K562 (cell line): ENCODE data around the gene COBLL1. TPM values are rescaled to one million over a fixed set of nuclear protein-coding genes. Genes with fewer than 3 reads are reported as not detected.

Experiments
- ATAC-seq: fragments of 200-7000 bp; cut with Tn5 transposase; 3 replicates; pipeline ENCODE4 v1.9.1; 2020; ENCODE audit warnings: moderate library complexity
- BruUV-seq: library from RNA; stranded (reverse); fragments of 400-500 nt; replicated peaks from 2 replicates; lab custom pipeline; 2021; lab: Mats Ljungman, UMichigan
- CTCF ChIA-PET: fragments of 300-600 bp; formaldehyde crosslinking; extraction: SDS; loops from one replicate; lab custom pipeline; 2021; ENCODE audit warnings: low intra/inter-chr PET ratio; lab: Yijun Ruan, JAX
- POLR2A ChIA-PET: fragments of 300-600, 350-650 bp; sonication (Branson Sonifier 250); formaldehyde crosslinking; extraction: SDS; loops from one replicate; lab custom pipeline; 2021; ENCODE audit warnings: antibody characterized with exemption, inconsistent platforms; lab: Yijun Ruan, JAX
- DNase-seq, 4 experiments: peaks; one replicate each; pipeline versions ENCODE4 v3.0.0 to v3.0.0-alpha.2; 2011 to 2018; ENCODE audit warnings: low spot score in 3 of 4, mixed read lengths in 3 of 4; ENCODE audit errors: extremely low read depth in 1 of 4
- FAIRE-seq: peaks from 2 replicates; lab custom pipeline; 2011; peaks lifted over from hg19 to GRCh38; lab: Jason Lieb, UNC
- H2AFZ ChIP-seq: 2 replicates; pipeline ENCODE4 v1.6.0; 2011; ENCODE audit warnings: low read depth, low read length, control low read depth, inconsistent platforms
- H3K27ac ChIP-seq: fragments of 200-600 bp; 3 replicates; pipeline ENCODE4 v1.8.0; 2011; ENCODE audit warnings: low read depth, mild to moderate bottlenecking, control low read depth, inconsistent platforms, low read length, moderate library complexity, mixed read lengths; ENCODE audit errors: extremely low read depth
- H3K27me3 ChIP-seq, 2 experiments: fragments of 300-600 bp in 1 of 2; 2 replicates in 1 of 2; 3 replicates in 1 of 2; pipeline versions ENCODE4 v1.6.0 to v1.8.0; 2011; ENCODE audit warnings: inconsistent platforms in 2 of 2, low read length in 2 of 2, mild to moderate bottlenecking in 1 of 2, mixed read lengths in 1 of 2, moderate library complexity in 1 of 2; ENCODE audit not compliant: control insufficient read depth in 2 of 2, insufficient read depth in 2 of 2
- H3K36me3 ChIP-seq: fragments of 300-600 bp; 3 replicates; pipeline ENCODE4 v1.8.0; 2011; ENCODE audit warnings: mild to moderate bottlenecking, low read length, inconsistent platforms; ENCODE audit not compliant: control insufficient read depth, insufficient read depth
- H3K4me1 ChIP-seq, 2 experiments: fragments of 200-600 bp in 1 of 2; replicated peaks in 1 of 2; 2 replicates in 1 of 2; 3 replicates in 1 of 2; pipeline versions ENCODE4 v1.5.1 to v1.8.0; 2011; ENCODE audit warnings: inconsistent platforms in 2 of 2, low read length in 2 of 2, mild to moderate bottlenecking in 1 of 2, mixed read lengths in 1 of 2, moderate library complexity in 1 of 2; ENCODE audit not compliant: control insufficient read depth in 2 of 2, insufficient read depth in 2 of 2
- H3K4me2 ChIP-seq: 2 replicates; pipeline ENCODE4 v1.6.1; 2011; ENCODE audit warnings: low read length, control low read depth, inconsistent platforms, mixed read lengths; ENCODE audit not compliant: insufficient read depth
- H3K4me3 ChIP-seq: fragments of 200-600 bp; sonication (generic), shearing (Covaris generic); 2 replicates; pipeline ENCODE4 v1.5.1; 2016; ENCODE audit warnings: control low read depth, inconsistent platforms
- H3K79me2 ChIP-seq: fragments of 200-600 bp; 3 replicates; pipeline ENCODE4 v1.8.0; 2011; ENCODE audit warnings: low read length, inconsistent platforms; ENCODE audit not compliant: control insufficient read depth, insufficient read depth
- H3K9ac ChIP-seq, 2 experiments: 2 replicates each; pipeline versions ENCODE4 v1.6.0 to v1.6.1; 2011; ENCODE audit warnings: low read depth in 2 of 2, low read length in 2 of 2, control low read depth in 1 of 2, inconsistent platforms in 1 of 2, mild to moderate bottlenecking in 1 of 2, mixed read lengths in 1 of 2; ENCODE audit not compliant: insufficient read depth in 1 of 2
- H3K9me1 ChIP-seq: one replicate; pipeline ENCODE4 v1.6.0; 2011; ENCODE audit warnings: inconsistent platforms, mild to moderate bottlenecking, low read length, moderate library complexity; ENCODE audit not compliant: control insufficient read depth, insufficient read depth
- H3K9me3 ChIP-seq: replicated peaks from 2 replicates; pipeline ENCODE4 v1.5.1; 2011; ENCODE audit warnings: low read depth, low read length, inconsistent platforms; ENCODE audit not compliant: control insufficient read depth, insufficient read depth
- H4K20me1 ChIP-seq: replicated peaks from 2 replicates; pipeline ENCODE4 v1.6.1; 2011; ENCODE audit warnings: low read length, inconsistent platforms, mixed read lengths; ENCODE audit not compliant: control insufficient read depth, insufficient read depth
- EGR1 ChIP-seq: fragments of 450-650 bp; conservative IDR thresholded peaks from 2 replicates; pipeline ENCODE4 v1.6.1; 2017; ENCODE audit warnings: mild to moderate bottlenecking
- MTA2 ChIP-seq: fragments of 450-650 bp; IDR thresholded peaks from 2 replicates; pipeline ENCODE4 v1.6.1; 2016; ENCODE audit warnings: low read depth
- NFRKB ChIP-seq: fragments of 450-650 bp; IDR thresholded peaks from 2 replicates; pipeline ENCODE4 v1.6.1; 2016; ENCODE audit warnings: low read depth
- RBBP5 ChIP-seq: fragments of 200-600 bp; sonication (generic); IDR thresholded peaks from 2 replicates; pipeline ENCODE4 v1.6.1; 2012; ENCODE audit warnings: borderline replicate concordance, mild to moderate bottlenecking, low read length, control low read depth, inconsistent platforms; ENCODE audit not compliant: insufficient read depth, poor library complexity, severe bottlenecking
- SPI1 ChIP-seq: IDR thresholded peaks from 2 replicates; pipeline ENCODE4 v1.6.1; 2011; ENCODE audit warnings: low read depth, low read length, control low read depth, borderline replicate concordance
- ZBTB49 ChIP-seq: sonication (generic); formaldehyde crosslinking; IDR thresholded peaks from 2 replicates; pipeline ENCODE4 v1.8.0; 2022; ENCODE audit warnings: missing genetic modification reagents, mild to moderate bottlenecking, borderline replicate concordance
- ZNF263 ChIP-seq: sonication (generic); formaldehyde crosslinking; IDR thresholded peaks from 2 replicates; pipeline ENCODE4 v1.8.0; 2022; ENCODE audit warnings: mild to moderate bottlenecking, missing genetic modification reagents, borderline replicate concordance
- ZSCAN32 ChIP-seq: fragments of 450-650 bp; formaldehyde crosslinking; IDR thresholded peaks from 2 replicates; pipeline ENCODE4 v1.4.0; 2020; ENCODE audit warnings: mild to moderate bottlenecking, moderate library complexity
- in situ Hi-C: fragments of 300-500 bp; cut with MboI; formaldehyde crosslinking; loops from 4 replicates; pipeline ENCODE4 v1.15.0; 2018; ENCODE audit warnings: inconsistent platforms, mixed read lengths
- intact Hi-C: fragments of 100-400 bp; cut with micrococcal nuclease; formaldehyde crosslinking; loops from 2 replicates; pipeline ENCODE4 v1.14.2; 2022
- polyA plus RNA-seq, 8 experiments: library from polyadenylated mRNA; depleted of rRNA in 4 of 8; stranded (reverse) in 5 of 8; unstranded in 3 of 8; fragments of >200 nt; fragmentation: Nextera tagmentation in 2 of 8; fragmentation: Illumina TruSeq in 1 of 8; extraction: Ambion mirVana in 2 of 8; extraction: Trizol in 1 of 8; gene quantifications; 2 replicates each; pipeline versions ENCODE4 v1.2.1 to v1.2.3, GENCODE V29; 2011 to 2014; ENCODE audit warnings: inconsistent platforms in 1 of 8, missing spikeins in 1 of 8
- total RNA-seq, 7 experiments: library from RNA; depleted of rRNA in 6 of 7; stranded (reverse); fragments of >200 nt in 6 of 7; fragmentation: Illumina TruSeq in 2 of 7; extraction: Trizol in 2 of 7; gene quantifications; 2 replicates each; pipeline versions ENCODE4 v1.2.1 to v1.2.3, GENCODE V29; 2011 to 2021; ENCODE audit warnings: low replicate concordance in 1 of 7
- TF ChIP-seq, protein P1 (sequence below): fragments of 450-650 bp; IDR thresholded peaks from 2 replicates; pipeline ENCODE4 v1.6.1; 2016; ENCODE audit warnings: mild to moderate bottlenecking, moderate library complexity

Gene COBLL1
- total and polyA plus RNA-seq, 9 of the 15 experiments (the other 6 are each of a cell fraction or from before 2014, with no cell fraction given): 0.07 to 1.6 (median 0.71) TPM

- H3K9ac ChIP-seq: no peak overlapping the region
- no peak overlapping the region for H3K27ac ChIP-seq
- in situ Hi-C loops (no loop called here), intact Hi-C loops (no loop called here)
- H2AFZ ChIP-seq: no peak overlapping the region
- ATAC-seq (no peak), DNase-seq (no peak), FAIRE-seq (no peak)
- no peak overlapping the region for H3K4me2 ChIP-seq
- peaks cover 7% of the 10 kb centered on the region; the same call in 1 of the 2 replicates for H3K9me3 ChIP-seq
- no peak overlapping the region for H3K4me3 ChIP-seq
- BruUV-seq: no TSS peak
- no peaks in the 10 kb centered on the region for H3K79me2 ChIP-seq
- no peaks in the 10 kb centered on the region for H4K20me1 ChIP-seq
- no peaks in the 10 kb centered on the region for H3K4me1 ChIP-seq
- H3K27me3 ChIP-seq: no peaks in the 10 kb centered on the region
- ChIA-PET CTCF (no interaction called here), POLR2A (no interaction called here)
- no peaks in the 10 kb centered on the region for H3K9me1 ChIP-seq
- no peaks in the 10 kb centered on the region for H3K36me3 ChIP-seq
- TF ChIP-seq ZSCAN32 (CRISPR knock-in tag) (no peak), ZNF263 (CRISPR knock-in tag) (no peak), RBBP5 (no peak), EGR1 (no peak), NFRKB (no peak), ZBTB49 (CRISPR knock-in tag) (no peak), SPI1 (no peak), MTA2 (no peak)
- TF ChIP-seq, protein P1, sequence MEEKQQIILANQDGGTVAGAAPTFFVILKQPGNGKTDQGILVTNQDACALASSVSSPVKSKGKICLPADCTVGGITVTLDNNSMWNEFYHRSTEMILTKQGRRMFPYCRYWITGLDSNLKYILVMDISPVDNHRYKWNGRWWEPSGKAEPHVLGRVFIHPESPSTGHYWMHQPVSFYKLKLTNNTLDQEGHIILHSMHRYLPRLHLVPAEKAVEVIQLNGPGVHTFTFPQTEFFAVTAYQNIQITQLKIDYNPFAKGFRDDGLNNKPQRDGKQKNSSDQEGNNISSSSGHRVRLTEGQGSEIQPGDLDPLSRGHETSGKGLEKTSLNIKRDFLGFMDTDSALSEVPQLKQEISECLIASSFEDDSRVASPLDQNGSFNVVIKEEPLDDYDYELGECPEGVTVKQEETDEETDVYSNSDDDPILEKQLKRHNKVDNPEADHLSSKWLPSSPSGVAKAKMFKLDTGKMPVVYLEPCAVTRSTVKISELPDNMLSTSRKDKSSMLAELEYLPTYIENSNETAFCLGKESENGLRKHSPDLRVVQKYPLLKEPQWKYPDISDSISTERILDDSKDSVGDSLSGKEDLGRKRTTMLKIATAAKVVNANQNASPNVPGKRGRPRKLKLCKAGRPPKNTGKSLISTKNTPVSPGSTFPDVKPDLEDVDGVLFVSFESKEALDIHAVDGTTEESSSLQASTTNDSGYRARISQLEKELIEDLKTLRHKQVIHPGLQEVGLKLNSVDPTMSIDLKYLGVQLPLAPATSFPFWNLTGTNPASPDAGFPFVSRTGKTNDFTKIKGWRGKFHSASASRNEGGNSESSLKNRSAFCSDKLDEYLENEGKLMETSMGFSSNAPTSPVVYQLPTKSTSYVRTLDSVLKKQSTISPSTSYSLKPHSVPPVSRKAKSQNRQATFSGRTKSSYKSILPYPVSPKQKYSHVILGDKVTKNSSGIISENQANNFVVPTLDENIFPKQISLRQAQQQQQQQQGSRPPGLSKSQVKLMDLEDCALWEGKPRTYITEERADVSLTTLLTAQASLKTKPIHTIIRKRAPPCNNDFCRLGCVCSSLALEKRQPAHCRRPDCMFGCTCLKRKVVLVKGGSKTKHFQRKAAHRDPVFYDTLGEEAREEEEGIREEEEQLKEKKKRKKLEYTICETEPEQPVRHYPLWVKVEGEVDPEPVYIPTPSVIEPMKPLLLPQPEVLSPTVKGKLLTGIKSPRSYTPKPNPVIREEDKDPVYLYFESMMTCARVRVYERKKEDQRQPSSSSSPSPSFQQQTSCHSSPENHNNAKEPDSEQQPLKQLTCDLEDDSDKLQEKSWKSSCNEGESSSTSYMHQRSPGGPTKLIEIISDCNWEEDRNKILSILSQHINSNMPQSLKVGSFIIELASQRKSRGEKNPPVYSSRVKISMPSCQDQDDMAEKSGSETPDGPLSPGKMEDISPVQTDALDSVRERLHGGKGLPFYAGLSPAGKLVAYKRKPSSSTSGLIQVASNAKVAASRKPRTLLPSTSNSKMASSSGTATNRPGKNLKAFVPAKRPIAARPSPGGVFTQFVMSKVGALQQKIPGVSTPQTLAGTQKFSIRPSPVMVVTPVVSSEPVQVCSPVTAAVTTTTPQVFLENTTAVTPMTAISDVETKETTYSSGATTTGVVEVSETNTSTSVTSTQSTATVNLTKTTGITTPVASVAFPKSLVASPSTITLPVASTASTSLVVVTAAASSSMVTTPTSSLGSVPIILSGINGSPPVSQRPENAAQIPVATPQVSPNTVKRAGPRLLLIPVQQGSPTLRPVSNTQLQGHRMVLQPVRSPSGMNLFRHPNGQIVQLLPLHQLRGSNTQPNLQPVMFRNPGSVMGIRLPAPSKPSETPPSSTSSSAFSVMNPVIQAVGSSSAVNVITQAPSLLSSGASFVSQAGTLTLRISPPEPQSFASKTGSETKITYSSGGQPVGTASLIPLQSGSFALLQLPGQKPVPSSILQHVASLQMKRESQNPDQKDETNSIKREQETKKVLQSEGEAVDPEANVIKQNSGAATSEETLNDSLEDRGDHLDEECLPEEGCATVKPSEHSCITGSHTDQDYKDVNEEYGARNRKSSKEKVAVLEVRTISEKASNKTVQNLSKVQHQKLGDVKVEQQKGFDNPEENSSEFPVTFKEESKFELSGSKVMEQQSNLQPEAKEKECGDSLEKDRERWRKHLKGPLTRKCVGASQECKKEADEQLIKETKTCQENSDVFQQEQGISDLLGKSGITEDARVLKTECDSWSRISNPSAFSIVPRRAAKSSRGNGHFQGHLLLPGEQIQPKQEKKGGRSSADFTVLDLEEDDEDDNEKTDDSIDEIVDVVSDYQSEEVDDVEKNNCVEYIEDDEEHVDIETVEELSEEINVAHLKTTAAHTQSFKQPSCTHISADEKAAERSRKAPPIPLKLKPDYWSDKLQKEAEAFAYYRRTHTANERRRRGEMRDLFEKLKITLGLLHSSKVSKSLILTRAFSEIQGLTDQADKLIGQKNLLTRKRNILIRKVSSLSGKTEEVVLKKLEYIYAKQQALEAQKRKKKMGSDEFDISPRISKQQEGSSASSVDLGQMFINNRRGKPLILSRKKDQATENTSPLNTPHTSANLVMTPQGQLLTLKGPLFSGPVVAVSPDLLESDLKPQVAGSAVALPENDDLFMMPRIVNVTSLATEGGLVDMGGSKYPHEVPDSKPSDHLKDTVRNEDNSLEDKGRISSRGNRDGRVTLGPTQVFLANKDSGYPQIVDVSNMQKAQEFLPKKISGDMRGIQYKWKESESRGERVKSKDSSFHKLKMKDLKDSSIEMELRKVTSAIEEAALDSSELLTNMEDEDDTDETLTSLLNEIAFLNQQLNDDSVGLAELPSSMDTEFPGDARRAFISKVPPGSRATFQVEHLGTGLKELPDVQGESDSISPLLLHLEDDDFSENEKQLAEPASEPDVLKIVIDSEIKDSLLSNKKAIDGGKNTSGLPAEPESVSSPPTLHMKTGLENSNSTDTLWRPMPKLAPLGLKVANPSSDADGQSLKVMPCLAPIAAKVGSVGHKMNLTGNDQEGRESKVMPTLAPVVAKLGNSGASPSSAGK: no peak
These were observed 36.3 kb upstream of the COBLL1 start for GRCh38 chr2:164877927-164878326.
